ENCODE measurements around the gene GAB2.
A peak's percentile ranks its signal among the peaks of the same experiment; 100 is the strongest.

Gene GAB2

GRCh38 chr11:78212586-78213371 is 204.8 kb downstream of the GAB2 start:
- TF ChIP-seq CTCF (IDR thresholded peaks at IDR 0.05; ENCODE audit: low read depth, low read length): no peak

GRCh38 chr11:78211565-78211964 is 206.1 kb downstream of the GAB2 start:
- no peaks in the 10 kb centered on the region for H3K27me3 ChIP-seq
- no peak overlapping the region for H3K4me3 ChIP-seq (ENCODE audit: low read depth, low read length)
- peaks cover 33% of the 10 kb centered on the region for H3K36me3 ChIP-seq
- H3K4me1 ChIP-seq: peaks cover 5% of the 10 kb centered on the region
- no peaks in the 10 kb centered on the region for H3K9me3 ChIP-seq
- DNase-seq: no peak
- TF ChIP-seq CTCF (IDR thresholded peaks at IDR 0.05; ENCODE audit: low read depth, low read length): no peak

More at GRCh38 chr11:78212586-78213371, 204.8 kb downstream of the GAB2 start:
- Histone ChIP-seq H3K36me3 (peaks cover 41% of the 10 kb centered on the region), H3K9me3 (no peaks in the 10 kb centered on the region), H3K27me3 (no peaks in the 10 kb centered on the region), H3K4me1 (peaks cover under 1% of the 10 kb centered on the region; the same call in 1 of the 2 replicates), H3K4me3 (ENCODE audit: low read depth, low read length) (no peak overlapping the region)
- peak; percentile 4 for DNase-seq

- H3K36me3 ChIP-seq: peaks cover 33% of the 10 kb centered on the region
- H3K4me1 ChIP-seq: peaks cover 5% of the 10 kb centered on the region
- no peak overlapping the region for H3K4me3 ChIP-seq (ENCODE audit: low read depth, low read length)
- TF ChIP-seq CTCF (IDR thresholded peaks at IDR 0.05; ENCODE audit: low read depth, low read length): no peak
- H3K27me3 ChIP-seq: no peaks in the 10 kb centered on the region
- H3K9me3 ChIP-seq: no peaks in the 10 kb centered on the region
- no peak for DNase-seq
Observed at GRCh38 chr11:78210000-78210608, 207.5 kb downstream of the GAB2 start.

- Histone ChIP-seq H3K27me3 (no peaks in the 10 kb centered on the region), H3K36me3 (peaks cover 27% of the 10 kb centered on the region), H3K4me1 (peaks cover 5% of the 10 kb centered on the region), H3K4me3 (ENCODE audit: low read depth, low read length) (no peak overlapping the region), H3K9me3 (no peaks in the 10 kb centered on the region)
- TF ChIP-seq CTCF (IDR thresholded peaks at IDR 0.05; ENCODE audit: low read depth, low read length): no peak
- no peak for DNase-seq
Observed at GRCh38 chr11:78209478-78209877, 208.1 kb downstream of the GAB2 start.

- Histone ChIP-seq H3K9me3 (no peaks in the 10 kb centered on the region), H3K4me1 (peaks cover 5% of the 10 kb centered on the region), H3K4me3 (ENCODE audit: low read depth, low read length) (no peak overlapping the region), H3K36me3 (peaks cover 22% of the 10 kb centered on the region), H3K27me3 (no peaks in the 10 kb centered on the region)
- DNase-seq: no peak
- no peak for TF ChIP-seq CTCF (IDR thresholded peaks at IDR 0.05; ENCODE audit: low read depth, low read length)
Observed at GRCh38 chr11:78208257-78209165, 209.1 kb downstream of the GAB2 start.
